H4 (cell line): ENCODE data around the gene YDJC. TPM values are rescaled to one million over a fixed set of nuclear protein-coding genes. Genes with fewer than 3 reads are reported as not detected.
"Not testable (repeated sequence)": the region's sequence is repeated elsewhere in the genome, so short reads cannot be mapped to it uniquely, and the experiment has no call there.

Experiments used
- DNase-seq: peaks from one replicate; pipeline ENCODE4 v3.0.0-alpha.2; 2015; ENCODE audit warnings: low spot score
- total RNA-seq: library from RNA; depleted of rRNA; stranded (reverse); fragments of >200 nt; shearing (Covaris generic); gene quantifications from 2 replicates; pipeline ENCODE4 v1.2.3, GENCODE V29; 2014

YDJC gene
- total RNA-seq, 1 experiment from 2014 or later, result 26.7 TPM

DNA sequence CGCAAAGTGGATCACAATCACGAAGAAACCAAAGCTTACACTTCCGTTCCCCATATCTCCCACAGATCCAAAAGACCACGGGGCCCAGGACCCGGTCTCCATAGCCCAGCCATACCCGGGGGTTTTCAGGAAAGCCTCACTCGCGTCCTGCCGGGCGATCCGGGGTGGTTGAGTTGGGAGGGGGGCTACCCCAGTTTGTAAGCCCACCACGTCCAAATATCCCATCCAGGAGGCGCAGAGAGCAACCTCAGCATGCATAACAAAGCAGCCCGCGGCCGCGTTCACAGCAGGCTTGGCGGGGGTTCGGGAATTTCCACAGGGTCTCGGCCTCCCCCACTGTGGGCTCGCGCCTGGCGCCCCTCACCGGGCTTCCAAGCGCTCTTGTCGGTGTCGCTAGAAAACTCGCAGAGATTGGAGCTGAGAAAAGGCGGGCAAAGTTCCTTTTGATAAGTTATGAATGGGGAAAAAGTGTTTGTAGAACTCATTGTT is 21.7 kb upstream of the YDJC start:
- no peak for DNase-seq

DNA sequence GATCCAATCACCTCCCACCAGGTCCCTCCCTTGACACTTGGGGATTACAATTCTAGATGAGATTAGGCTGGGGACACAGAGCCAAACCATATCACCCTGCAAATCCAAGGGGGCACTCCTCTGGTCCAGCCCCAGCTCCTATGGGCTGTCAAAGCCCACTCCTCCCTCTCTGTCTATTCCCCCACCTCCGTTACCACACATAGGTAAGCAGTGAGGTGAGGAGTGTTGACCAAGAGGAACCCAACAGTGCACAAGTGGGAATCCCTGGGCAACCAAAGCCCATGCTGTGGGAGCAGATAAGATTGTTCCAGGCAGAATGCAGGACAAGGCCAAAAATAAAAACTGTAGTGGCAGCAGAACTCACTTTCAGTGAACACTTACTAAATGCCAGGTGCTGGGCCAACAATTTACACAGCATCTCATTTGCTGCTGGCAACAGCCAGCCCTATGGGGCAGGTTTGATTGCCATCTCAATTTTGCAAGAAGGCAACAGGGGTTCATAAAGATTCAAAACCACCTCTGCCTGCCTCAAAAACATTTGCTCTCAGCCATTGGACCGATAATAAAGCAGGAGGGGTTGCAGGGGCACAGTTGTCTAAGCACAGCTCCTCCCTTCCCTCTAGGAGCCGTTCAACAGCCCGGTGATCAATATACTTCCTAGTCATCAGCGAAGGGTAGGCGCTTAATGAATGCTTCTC is 21.1 kb upstream of the YDJC start:
- DNase-seq, result no peak

DNA sequence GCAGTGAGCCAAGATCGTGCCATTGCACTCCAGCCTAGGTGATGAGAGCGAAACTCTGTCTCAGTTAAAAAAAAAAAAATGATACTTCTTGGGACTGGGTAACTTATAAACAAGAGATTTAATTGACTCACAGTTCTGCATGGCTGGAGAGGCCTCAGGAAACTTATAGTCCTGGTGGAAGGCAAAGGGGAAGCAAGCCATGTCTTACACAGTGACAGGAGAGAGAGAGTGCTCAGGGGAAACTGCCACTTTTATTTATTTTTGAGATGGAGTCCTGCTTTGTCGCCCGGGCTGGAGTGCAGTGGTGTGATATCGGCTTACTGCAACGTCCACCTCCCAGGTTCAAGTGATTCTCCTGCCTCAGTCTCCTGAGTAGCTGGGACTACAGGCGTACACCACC is 20.5 kb upstream of the YDJC start:
- no peak for DNase-seq

DNA sequence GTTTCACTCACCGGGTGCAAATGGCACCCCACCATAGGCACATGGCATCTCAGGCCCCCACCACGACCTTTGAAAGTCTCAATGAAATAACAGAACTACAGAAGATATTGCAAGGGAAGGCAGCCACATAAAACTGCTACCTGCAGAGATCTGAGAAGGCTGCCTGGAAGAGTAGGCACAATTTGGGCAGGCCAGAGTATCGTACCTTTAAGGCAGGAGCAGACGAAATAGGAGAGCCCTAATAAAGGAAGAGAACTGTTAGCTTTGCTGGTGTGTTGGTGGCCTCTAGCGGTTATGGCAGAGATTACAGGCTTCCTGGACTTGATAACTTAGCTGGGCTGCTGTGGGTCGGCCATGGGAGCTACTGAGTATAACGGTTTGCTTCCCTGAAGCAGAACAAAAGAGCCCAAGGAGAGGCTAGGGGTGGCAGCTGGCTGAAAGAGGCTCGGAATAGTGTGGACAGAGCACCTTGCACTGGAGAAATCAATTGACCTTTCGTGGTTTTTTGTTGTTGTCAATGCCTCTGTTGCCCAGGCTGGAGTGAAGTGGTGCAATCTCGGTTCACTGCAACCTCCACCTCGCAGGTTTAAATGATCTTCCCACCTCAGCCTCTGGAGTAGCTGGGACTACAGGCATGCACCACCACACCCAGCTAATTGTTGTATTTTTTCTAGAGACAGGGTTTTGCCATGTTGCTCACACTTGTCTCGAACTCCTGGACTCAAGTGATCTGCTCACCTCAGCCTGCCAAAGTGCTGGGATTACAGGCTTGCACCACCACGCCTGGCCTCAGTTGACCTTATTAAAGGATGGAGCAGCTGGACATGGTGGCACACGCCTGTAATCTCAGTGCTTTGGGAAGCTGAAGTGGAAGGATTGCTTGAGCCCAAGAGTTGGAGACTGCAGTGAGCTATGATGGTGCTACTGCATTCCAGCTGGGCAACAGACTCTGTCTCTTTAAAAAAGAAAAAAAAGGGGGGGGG is 17.1 kb upstream of the YDJC start:
- DNase-seq, result peak; percentile 58

DNA sequence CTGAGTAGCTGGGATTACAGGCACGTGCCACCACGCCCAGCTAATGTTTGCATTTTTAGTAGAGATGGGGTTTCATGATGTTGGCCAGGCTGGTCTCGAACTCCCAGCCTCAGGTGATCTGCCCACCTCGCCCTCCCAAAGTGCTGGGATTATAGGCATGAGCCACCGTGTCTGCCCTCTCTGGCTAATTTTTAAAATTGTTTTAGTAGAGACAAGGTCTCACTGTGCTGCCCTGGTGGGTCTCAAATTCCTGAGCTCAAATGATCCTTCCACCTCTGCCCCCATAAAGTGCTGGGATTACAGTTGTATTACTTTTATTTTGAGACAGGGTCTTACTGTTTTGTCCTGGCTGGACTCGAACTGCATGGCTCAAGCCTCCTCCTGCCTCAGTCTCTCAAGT is 15.7 kb upstream of the YDJC start:
- not testable (repeated sequence) for DNase-seq

DNA sequence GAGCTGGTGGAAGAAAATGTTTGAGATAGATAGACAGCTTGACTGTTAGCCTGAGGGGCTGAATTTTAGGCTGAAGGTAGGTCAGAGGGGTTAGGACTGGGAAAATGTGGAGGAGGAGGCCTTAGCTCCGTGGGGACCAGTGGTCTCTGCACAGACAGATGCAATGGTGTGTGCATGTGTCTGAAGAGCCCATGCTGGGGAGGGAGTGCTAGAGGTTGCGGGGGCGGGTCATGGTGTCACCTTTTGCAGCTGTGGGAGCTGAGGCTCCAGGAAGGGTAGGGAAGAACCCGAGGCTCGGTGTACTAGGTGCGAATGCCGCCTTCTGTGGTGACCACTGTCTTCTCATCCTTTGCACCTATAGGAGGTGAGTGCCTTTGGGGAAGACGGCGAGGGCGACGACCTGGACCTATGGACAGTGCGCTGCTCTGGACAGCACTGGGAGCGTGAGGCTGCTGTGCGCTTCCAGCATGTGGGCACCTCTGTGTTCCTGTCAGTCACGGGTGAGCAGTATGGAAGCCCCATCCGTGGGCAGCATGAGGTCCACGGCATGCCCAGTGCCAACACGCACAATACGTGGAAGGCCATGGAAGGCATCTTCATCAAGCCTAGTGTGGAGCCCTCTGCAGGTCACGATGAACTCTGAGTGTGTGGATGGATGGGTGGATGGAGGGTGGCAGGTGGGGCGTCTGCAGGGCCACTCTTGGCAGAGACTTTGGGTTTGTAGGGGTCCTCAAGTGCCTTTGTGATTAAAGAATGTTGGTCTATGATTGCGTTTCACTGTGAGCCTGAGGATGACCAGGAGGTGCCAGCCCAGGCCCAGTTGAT is 13.9 kb upstream of the YDJC start:
- DNase-seq, result no peak

DNA sequence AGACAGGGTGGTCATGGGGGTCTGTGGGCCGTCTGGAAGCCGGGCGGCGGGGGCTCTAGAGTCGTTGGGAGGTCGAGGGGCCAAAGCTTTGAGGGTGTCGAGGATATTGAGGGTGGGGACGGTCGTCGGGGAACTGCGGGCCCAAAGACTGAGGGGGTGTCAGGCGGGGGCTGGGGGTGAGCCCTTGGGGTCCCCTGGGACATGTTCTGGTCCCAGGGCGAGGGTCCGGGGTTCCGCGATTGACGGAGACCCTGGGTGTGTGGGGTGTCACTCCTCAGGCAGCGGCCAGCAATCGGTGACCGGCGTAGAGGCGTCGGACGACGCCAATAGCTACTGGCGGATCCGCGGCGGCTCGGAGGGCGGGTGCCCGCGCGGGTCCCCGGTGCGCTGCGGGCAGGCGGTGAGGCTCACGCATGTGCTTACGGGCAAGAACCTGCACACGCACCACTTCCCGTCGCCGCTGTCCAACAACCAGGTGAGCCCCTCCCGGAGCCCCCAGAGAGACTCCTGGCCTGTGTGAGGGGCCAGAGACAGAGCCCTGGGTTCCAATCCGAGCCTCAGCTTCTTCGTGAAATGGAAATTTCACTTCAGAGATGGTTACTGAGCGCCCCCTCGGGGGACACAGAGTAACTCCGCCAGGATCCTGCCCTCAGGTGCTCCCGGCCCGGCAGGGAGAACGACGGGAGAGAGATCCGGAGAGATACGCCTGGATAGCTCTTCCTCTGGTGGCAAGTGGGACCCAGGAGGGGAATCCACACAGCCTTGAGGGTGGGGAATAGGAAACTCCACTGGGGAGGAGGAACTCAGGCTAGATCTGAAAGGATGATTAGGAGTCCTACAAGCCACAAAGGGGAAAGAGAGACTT is 13.0 kb upstream of the YDJC start:
- DNase-seq, result no peak

DNA sequence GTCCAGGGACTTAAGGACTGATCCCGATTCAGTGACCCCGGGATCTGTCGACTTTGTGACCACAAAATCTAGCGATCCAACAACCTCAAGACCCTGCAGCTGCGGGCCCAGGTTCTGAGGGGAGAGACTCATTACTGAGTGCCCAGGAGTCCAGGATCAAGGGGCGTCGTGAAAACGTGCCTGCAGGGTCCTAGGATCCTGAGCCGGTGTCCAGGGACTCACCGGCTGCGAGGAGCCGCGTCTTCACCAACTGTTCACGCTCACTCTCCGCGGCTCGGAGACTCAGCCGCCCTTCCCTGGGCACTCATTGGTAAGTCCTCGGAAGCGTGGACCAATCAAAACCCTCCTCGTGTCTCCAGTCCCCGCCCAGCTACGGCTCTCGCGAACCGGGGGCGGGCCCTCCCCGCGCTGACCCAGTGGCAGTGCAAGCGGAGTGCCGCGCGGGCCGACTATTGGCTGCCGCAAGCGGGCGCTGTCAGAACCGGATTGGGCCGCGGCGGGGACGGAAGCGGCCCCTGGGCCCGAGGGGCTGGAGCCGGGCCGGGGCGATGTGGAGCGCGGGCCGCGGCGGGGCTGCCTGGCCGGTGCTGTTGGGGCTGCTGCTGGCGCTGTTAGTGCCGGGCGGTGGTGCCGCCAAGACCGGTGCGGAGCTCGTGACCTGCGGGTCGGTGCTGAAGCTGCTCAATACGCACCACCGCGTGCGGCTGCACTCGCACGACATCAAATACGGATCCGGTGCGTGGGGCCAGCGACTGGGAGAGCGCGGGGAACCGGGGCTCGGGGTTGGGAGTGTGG is 12.2 kb upstream of the YDJC start, which contains the start of gene SDF2L1:
SDF2L1 (plus strand) TSS at position 514 of the 795 bp plus-strand sequence; CDS start at position 549, 35 bp downstream.
- DNase-seq, result peak; percentile 93

DNA sequence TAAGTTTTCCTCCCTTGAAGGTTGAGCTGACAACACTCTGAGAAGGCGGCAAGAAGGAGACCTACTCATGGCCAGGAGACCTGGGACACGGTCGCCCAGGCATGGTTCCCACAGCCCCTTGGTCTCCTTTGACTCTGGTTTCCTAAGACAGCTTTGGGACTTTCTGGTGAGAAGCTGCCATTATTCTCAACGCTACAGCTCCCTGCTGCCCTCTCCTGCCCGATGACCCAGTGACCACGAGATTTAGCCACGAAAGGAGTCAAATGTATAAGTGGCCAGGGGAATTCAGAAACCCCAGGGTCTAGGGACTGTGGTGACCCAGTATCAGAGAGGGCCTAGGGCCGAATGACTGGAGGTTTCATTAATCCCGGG is 11.6 kb upstream of the YDJC start:
- peak; percentile 45 for DNase-seq

DNA sequence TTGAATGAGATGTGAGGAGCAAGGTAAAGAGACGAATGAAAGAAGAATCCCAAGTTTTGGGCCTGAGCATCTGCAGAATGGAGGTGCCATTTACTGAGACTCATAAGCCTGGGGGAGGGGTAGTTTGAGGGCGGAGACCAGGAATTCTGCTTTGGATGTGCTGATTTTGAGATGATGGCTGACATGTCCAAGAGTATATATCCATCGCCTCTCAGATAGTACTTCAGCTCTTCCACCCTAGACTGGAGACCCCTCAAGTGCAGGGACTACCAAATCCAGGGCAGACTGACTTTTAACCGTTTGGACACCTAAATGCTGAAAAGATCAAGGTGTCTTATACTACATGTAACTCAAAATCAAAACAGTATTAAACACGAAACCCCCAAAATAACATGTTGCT is 11.0 kb upstream of the YDJC start:
- DNase-seq, result no peak

DNA sequence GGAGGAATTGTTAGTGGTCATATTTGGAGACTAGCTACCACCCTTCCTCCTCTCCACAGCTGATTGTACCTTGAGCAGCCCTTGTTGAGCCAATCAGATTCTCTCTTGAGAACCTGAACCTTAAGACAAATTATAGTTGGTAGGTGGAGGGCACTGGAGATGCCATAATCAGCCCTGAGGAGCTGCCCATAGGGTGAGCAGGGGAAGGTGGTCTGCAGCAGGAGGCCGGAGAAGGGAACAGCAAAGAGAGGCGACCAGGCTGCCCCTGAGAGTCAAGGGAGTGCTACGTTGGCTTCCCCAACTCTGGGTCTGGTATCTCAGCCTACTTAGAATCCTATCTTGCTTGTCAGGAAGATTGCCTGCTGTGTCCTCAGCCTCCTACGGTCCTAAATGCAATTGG is 9.5 kb upstream of the YDJC start:
- DNase-seq, result no peak

DNA sequence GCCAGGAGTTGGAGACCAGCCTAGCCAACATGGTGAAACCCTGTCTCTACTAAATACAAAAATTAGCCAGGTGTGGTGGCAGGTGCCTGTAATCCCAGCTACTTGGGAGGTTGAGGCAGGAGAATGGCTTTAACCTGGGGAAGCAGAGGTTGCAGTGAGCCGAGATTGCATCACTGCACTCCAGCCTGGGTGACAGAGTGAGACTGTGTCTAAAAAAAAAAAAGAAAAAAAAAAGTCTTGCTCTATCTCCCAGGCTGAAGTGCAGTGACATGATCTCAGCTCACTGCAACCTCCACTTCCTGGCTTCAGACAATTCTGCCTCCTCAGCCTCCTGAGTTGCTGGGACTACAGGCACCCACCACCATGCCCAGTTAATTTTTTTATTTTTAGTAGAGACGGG is 7.6 kb upstream of the YDJC start:
- not testable (repeated sequence) for DNase-seq

DNA sequence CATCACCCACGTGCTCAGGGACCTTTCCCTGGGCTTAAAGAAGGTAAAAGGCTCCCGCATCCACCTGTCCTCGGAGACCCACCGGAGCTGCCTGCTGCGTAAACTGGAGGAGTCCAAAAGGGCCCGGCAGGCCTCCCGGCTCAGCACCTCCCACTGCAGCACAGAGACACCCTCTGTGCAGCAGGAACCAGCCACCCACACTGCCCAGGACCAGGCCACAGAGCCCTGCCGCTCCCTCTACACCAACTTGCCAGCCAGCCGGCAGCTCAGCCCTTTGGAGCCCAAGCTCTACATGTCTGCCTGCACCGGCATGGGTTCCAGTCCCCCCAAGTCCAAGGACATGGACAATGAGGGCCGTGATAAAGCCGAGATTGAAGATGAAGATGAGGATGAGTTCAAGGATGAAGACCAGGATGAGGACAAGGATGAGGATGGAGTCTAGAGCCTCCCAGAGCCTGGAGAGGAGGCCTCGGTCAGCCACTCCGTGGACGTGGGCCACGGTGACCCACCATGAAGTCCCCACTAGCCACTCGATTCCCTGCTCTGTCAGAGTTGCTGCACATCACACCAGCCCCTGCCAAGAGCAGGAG is 6.9 kb upstream of the YDJC start:
- no peak for DNase-seq

DNA sequence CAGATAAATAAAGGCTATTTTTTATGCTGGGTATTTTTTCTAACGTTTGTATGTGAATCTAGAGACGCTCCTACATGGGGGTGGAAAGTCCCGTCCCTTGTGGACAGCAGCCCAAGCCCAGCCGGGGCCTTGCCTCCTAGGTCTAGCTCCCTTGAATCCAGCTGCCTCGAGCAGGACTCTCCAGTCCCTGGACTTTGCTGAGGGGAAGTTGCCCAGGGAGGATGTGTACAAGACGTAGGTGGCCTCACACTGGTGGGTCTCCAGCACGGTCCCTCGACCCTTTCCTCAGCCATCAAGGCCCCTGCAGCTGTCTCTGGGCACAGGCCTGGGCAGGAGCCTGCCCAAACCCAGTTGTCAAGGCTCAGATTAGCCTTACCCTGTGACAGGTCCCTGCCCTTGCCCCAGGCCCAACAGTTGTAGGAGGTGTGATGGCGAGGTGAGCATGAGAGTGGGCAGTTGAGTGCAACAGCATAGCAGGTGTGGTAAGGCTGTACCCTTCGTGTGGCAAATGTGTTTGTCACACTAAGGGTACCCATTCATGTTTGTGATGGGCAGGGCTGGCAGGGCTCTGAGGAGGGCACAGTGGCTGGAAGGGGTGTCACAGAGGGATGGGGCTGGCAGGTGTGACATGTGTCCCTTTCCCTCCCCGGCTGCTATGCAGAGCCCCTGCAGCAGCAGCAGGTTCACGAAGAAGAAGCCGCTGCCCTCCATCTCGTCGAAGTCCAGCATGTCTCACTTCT is 6.1 kb upstream of the YDJC start:
- DNase-seq, result no peak

DNA sequence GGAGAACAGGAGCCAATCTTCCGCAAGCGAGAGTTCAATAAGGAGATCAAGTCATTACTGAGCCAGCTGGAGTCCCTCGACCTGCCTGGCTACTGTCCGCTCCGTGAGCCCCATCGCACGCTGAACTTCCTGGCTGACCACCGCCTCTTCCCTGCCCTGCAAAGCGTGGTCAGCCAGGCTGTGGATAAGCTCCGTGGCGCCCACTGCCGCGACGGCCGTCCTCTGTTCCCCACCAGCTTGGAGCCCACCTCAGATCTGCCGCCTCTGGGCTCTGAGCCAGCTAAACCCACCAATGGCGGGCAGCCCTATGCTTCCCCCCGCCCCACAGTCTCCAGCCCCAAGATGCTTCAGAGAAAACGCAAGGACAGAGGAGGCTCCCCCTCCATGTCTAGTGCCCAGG is 5.0 kb upstream of the YDJC start:
- DNase-seq, result no peak

DNA sequence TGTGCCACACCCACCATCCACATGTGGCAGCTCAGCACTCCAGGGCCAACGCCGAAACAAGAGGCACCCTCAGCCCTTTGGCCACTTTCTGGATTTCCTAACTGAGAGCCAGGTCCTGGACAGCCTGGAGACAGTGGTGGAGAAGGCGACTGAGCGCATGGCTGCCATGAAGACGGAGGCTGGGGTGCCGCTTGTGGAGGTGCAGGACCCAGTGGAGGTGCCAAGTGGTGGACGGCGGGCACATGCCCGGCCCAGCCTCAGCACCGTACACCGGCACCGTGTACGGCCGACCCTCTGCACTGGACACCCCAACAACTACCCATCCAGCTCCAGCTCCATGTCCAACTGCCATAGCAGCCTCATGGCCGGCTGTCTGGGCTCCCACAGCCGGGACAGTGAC is 4.3 kb upstream of the YDJC start:
- DNase-seq, result no peak

DNA sequence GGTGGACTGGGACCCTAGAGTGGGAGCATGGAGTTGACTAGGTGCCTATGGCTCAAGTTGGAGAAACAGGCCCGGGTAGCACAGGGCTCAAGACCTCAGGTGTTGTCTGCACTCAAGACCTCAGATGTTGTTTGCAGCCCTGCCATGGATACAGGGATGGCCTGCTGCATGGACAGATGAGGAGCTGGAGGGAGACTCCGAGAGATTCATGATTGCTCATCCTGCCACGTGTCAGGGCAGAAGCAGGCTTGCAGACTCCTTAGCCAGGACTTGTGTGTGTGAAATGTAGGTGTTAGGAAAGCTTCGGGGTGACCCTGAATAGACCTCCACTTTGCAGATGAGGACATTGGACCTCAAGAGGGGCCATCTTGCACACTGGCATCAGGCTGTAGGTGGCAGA is 3.7 kb upstream of the YDJC start:
- no peak for DNase-seq

DNA sequence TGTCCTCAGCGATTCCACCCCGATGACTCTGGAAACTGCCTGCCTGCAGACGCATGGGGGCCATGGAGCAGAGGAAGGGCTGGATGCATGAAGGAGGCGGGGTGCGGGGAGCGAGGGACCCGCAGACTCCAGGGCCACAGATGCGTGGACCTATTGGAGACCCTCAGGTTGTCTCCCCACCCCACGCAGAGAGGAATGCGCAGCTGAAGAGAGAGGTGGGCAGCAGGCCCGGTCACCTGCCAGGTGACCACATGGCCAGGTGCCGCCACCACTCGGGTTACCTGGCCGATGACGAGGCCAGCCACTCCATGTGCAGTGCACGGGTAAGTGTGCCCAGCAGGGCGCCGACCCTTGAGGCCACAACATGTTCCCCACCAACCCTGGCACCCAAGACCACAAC is 3.1 kb upstream of the YDJC start:
- no peak for DNase-seq
